NOMO-1 (cell line): ENCODE measurements around the gene AATF.
"Not testable (repeated sequence)": the region's sequence is repeated elsewhere in the genome, so short reads cannot be mapped to it uniquely, and the experiment has no call there.

Experiments
- DNase-seq, 2 experiments: peaks; one replicate each; lab custom pipeline; 2025; ENCODE audit not compliant: unreplicated experiment in 2 of 2; lab: John Stamatoyannopoulos, UW

AATF gene

GRCh38 chr17:37068266-37068665 is 119.5 kb downstream of the AATF start:
- no peak for DNase-seq

- no peak for DNase-seq
These were observed 120.3 kb downstream of the AATF start for GRCh38 chr17:37069087-37069486.

- DNase-seq, result not testable (repeated sequence)
These were observed 124.7 kb downstream of the AATF start for GRCh38 chr17:37073464-37073863.

- DNase-seq, result no peak
These were observed 130.4 kb downstream of the AATF start for GRCh38 chr17:37079065-37079708.

DNA sequence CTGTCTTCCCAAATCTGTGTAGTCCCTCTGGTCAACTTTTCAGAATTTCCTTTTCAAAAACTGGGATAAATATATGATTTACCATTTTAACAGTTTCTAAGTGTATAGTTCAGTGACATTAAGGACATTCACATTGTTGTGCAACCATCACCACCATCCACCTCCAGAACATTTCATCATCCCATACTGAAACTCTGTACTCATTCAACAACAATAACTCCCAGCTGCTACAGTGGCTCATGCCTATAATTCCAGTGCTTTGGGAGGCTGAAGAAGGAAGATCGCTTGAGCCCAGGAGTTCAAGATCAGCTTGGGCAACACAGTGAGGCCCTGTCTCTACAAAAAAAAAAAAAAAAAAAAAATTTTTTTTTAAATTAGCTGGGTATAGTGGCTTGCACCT is 131.0 kb downstream of the AATF start:
- peak in 1 of 2 experiments; percentile 30 for DNase-seq

DNA sequence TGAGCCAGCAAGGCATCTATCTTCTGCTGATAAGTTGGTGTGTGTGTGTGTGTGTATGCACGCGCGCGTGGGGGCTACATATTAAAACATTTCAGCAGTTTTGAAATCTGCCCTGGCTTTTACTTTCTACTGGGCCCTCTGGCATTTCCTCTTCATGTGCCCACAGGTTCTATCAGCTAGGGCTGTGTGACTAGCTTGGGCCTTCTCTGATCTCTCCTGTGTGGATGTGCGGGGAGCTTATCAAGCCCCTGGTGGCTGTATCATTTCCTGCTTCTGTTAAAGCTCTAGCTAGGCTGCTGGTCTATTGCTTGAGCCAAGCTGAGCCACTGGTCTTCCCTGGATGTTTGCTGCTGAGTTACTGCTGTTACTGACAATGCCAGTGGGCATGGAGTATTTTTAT is 132.5 kb downstream of the AATF start:
- no peak for DNase-seq

DNA sequence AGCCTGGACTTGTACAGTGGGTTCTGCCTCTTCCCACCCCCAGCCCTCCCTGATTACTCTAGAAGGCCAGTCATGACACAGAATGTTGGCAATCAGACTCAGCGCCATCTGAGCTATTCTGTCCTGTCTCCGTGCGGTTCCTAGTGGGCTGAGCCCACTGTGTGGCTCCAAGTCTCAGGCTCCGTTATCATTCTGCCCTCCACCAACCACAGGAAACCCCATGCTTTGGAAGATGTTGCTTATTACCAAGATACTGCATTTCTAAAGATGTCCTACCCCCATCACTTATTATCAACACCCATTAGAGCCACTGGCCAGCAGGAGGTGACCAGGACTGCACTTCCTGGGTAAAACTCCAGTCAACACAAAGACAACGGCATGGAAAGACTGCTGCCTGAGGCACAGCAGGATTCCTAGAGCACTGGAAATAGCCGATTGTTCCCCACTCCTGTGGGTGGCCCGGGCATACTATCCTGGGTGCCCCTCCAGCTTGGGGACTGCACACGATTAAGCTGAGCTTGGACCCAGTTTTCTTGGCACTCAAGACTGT is 133.6 kb downstream of the AATF start:
- DNase-seq, result no peak

DNA sequence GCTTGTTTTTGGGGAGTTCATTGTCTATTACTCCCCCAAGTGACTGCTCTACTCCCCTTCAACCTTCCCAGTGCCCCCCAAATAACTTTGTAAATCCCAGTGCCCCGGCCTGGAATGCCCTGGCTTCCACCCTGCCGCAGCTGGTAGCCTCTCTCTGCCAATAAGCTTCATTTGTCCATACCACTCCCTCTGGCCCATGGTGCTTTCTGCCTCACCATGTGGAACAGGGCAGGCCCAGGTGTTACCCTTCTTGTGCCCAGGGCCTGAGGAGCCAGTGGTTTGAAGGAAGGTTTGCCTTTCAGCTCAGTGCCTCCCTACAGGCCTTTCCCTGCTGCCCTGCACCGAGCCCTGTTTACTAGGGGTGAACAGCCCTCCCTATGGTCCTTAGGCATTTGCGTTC is 134.2 kb downstream of the AATF start:
- no peak for DNase-seq

DNA sequence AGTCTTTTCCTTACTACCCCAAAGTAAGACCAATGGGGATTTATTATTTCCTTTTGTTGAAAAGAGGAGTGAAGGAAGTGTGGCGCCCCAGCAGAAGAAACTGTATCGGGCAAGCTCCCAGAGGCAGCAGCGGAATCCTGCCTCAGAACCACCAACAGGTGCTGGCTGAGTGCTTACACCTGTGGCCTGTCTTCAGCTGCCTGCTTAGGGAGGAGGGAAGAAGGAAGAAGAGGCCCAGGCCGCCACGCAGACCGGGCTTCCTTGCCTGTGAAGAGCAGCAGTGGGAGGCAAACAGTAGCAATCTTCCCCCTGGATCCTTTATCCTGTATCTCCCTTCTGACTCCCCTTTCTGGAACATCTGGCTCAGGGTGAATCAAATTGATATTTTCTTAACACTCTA is 134.7 kb downstream of the AATF start:
- DNase-seq, result no peak

- no peak for DNase-seq
These were observed 135.6 kb downstream of the AATF start for GRCh38 chr17:37084372-37084771.

GRCh38 chr17:37086334-37086733 is 137.6 kb downstream of the AATF start:
- no peak for DNase-seq

GRCh38 chr17:37086948-37087347 is 138.2 kb downstream of the AATF start:
- no peak for DNase-seq

DNA sequence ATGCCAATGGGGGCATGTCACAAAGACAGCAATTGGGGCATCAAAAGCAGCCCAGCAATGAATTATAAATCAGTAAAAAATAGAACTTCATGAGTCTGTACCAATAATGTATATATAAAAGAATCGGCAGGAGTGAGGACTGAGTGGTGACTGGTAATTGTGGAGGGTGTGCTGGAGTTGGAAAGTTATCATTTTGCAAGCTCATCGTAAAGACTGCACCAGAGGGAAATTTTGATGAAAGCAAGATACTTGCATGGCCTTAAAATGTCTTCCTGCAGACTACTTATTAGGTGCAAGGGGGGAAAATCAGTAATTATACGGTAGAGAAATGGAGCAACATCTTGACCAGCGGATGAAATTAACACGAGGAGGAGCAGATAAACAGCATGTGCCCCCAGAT is 138.9 kb downstream of the AATF start:
- no peak for DNase-seq

DNA sequence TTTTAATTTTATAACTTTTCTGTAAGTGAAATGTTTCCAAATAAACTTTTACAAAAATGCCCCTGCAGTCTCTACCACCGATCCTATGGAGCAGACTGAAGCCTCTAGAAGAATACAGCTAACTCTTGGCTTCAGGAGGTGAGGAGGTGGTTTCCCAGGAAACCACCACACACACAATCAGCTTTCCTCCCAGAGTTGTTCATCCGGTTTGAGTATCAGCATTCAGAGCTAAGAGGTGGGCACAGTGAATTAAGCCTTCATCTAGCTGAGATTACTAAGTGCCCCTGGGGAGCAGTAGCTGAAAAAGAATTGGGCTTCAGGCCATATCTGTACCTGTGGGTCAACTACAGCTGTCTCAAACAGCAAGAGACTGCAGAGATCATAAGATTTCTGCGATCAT is 139.7 kb downstream of the AATF start:
- DNase-seq, result no peak

- no peak for DNase-seq
These were observed 140.2 kb downstream of the AATF start for GRCh38 chr17:37088913-37089312.

- peak; percentile 54 to 93 for DNase-seq
These were observed 141.2 kb downstream of the AATF start for GRCh38 chr17:37089956-37090355.

- no peak for DNase-seq
These were observed 142.2 kb downstream of the AATF start for GRCh38 chr17:37090941-37091340.

DNA sequence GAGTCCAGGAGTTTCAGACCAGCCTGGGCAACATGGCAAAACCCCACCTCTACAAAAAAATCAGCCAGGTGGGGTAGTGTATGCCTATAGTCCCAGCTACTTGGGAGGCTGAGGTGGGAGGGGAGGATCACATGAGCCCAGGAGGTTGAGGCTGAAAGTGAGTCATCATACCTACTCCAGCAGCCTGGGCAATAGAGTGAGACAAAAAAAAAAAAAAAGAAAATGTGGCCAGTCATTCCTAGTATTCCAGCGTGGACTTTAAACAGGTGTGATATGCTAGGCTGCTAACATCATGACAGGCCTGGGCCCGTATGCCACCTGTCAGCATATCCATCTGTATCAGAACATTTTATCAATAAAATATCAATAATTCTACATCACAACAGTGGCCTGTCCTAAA is 143.3 kb downstream of the AATF start:
- DNase-seq, result no peak

DNA sequence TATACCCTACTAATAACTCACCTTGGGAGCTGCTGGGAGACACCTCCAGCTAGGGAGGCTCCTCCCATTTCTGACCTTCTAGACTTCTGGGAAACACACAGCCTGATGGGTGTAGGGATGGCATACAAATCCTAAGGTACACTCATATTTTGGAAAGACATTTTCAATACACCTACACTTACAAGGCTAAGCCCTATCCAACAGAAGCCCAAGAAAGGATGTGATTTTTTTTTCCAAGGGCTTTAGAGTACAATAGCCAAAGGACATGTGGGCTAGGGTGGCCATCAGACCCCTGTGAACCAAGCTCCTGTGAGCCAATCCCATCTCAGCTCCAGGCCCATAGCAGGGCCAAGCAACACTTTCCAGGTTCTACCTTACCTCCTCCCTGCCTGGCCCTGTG is 143.9 kb downstream of the AATF start:
- no peak for DNase-seq

GRCh38 chr17:37094391-37094790 is 145.6 kb downstream of the AATF start:
- DNase-seq, result no peak

DNA sequence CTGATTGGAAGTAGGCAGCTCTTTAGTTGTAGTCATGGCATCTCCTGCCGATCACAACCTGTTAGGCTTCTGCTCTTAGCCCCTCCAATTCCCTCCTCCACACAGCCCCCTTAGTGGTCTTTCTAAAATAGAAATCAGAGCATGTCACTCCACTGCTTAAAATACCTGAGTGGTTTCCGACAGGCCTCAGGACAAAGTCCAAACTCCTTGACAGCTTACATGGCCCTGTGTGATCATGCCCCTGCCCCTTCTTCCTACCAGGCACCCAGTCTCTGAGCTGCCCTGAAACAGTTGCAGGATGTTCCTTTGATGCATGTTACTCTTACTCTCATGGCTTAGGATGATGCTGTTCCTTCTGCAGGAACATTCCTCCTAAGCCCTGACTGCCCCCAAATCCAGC is 147.3 kb downstream of the AATF start:
- DNase-seq, result no peak

GRCh38 chr17:37097154-37097553 is 148.4 kb downstream of the AATF start:
- no peak for DNase-seq

GRCh38 chr17:37098152-37098551 is 149.4 kb downstream of the AATF start:
- no peak for DNase-seq
